Measurements from ENCODE around the gene SUSD6. TPM values are rescaled to one million over a fixed set of nuclear protein-coding genes. Genes with fewer than 3 reads are reported as not detected.

SUSD6 gene
- total and polyA plus RNA-seq, 9 of the 15 experiments (the other 6 are each of a cell fraction or from before 2014, with no cell fraction given): 2.9 to 20.7 (median 5.6) TPM

DNA sequence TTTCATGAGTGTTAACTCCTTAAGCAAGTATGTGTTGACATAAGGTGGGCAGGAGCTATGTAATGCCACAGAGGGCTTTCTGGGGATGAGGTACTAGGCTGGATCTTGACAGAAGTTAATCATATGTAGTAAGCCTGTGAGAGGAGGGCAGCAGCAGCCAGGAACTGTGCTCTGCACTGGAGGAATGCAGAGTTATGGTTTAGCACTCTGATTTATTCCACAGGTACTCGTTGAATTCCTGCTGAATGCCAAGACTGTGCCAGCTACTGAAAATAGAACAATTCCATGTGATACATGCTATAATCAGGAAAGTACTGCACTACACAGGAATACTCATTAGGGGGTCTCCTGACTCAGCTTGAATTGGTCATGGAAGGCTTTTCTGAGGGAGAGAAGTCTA is 58.7 kb downstream of the SUSD6 start:
- no peaks in the 10 kb centered on the region for H3K9me3 ChIP-seq (replicated peaks; ENCODE audit: control insufficient read depth, insufficient read depth, low read depth, low read length)
- H3K9me1 ChIP-seq (ENCODE audit: control insufficient read depth, insufficient read depth, low read length): no peaks in the 10 kb centered on the region
- DNase-seq (ENCODE audit: extremely low read depth in 1 of 4, low spot score in 3 of 4): no peak
- ChIA-PET CTCF (ENCODE audit: low intra/inter-chr PET ratio) (no interaction called here), POLR2A (interaction anchor here (0.6 to 1.1 kb wide), 2 partner anchors 11 to 567 kb away, joined by 3 to 4 read pairs; no protein-coding TSS in a partner anchor)
- peaks cover 76% of the 10 kb centered on the region for H3K79me2 ChIP-seq (ENCODE audit: control insufficient read depth, insufficient read depth, low read length)
- H3K27ac ChIP-seq (ENCODE audit: extremely low read depth, low read depth, low read length): no peak overlapping the region
- 86% methylated on average over 1 of the region's 1 CpG for WGBS (ENCODE audit: insufficient coverage, low coverage, missing lambda C conversion rate)
- no peak overlapping the region for H3K4me2 ChIP-seq (ENCODE audit: insufficient read depth, low read length)
- peaks cover 6% of the 10 kb centered on the region; the same call in 2 of the 3 replicates for H3K36me3 ChIP-seq (ENCODE audit: control insufficient read depth, insufficient read depth, low read length)
- no peak for ATAC-seq
- H2AFZ ChIP-seq (ENCODE audit: low read depth, low read length): no peak overlapping the region
- no peak for FAIRE-seq
- intact Hi-C loops (cut with micrococcal nuclease): no loop called here
- no peaks in the 10 kb centered on the region for H3K27me3 ChIP-seq (ENCODE audit: control insufficient read depth in 2 of 2, insufficient read depth in 2 of 2, low read length in 2 of 2)
- in situ Hi-C loops (cut with MboI): no loop called here
- H3K4me3 ChIP-seq: no peak overlapping the region
- no peak overlapping the region for H3K9ac ChIP-seq (ENCODE audit: insufficient read depth in 1 of 2, low read depth in 2 of 2, low read length in 2 of 2)
- BruUV-seq (replicated peaks): no TSS peak
- H3K4me1 ChIP-seq (replicated peaks in 1 of 2; ENCODE audit: control insufficient read depth in 2 of 2, insufficient read depth in 2 of 2, low read length in 2 of 2): peaks cover 3 to 12% of the 10 kb centered on the region in 2 experiments; a peak in 3 of 5 replicates
- H4K20me1 ChIP-seq (replicated peaks; ENCODE audit: control insufficient read depth, insufficient read depth, low read length): peaks cover 8% of the 10 kb centered on the region; the same call in 1 of the 2 replicates
- no peak for TF ChIP-seq CBX5 (IDR thresholded peaks at IDR 0.05; ENCODE audit: borderline replicate concordance, low read depth)
- TF ChIP-seq SRF (CRISPR knock-in tag; IDR thresholded peaks at IDR 0.05): no peak
- no peak for TF ChIP-seq MTA3 (IDR thresholded peaks at IDR 0.05; ENCODE audit: borderline replicate concordance)
- no peak for TF ChIP-seq FOXO4 (CRISPR knock-in tag; IDR thresholded peaks at IDR 0.05)
- TF ChIP-seq NFXL1 (CRISPR knock-in tag; IDR thresholded peaks at IDR 0.05): no peak
- TF ChIP-seq CREB1 (IDR thresholded peaks at IDR 0.05): no peak
- TF ChIP-seq CREB1 (CRISPR knock-in tag; IDR thresholded peaks at IDR 0.05): no peak
- no peak for TF ChIP-seq STAT6 (CRISPR knock-in tag; IDR thresholded peaks at IDR 0.05)
- TF ChIP-seq PURB (CRISPR knock-in tag; IDR thresholded peaks at IDR 0.05; ENCODE audit: low read depth): no peak
- TF ChIP-seq, protein P1, sequence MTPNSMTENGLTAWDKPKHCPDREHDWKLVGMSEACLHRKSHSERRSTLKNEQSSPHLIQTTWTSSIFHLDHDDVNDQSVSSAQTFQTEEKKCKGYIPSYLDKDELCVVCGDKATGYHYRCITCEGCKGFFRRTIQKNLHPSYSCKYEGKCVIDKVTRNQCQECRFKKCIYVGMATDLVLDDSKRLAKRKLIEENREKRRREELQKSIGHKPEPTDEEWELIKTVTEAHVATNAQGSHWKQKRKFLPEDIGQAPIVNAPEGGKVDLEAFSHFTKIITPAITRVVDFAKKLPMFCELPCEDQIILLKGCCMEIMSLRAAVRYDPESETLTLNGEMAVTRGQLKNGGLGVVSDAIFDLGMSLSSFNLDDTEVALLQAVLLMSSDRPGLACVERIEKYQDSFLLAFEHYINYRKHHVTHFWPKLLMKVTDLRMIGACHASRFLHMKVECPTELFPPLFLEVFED (CRISPR knock-in tag; conservative IDR thresholded peaks at IDR 0.05): no peak
- no peak for TF ChIP-seq SMARCC2 (IDR thresholded peaks at IDR 0.05; ENCODE audit: low read depth)
- TF ChIP-seq MEF2A (IDR thresholded peaks at IDR 0.05; ENCODE audit: control insufficient read depth, low read depth, low read length): no peak
- TF ChIP-seq CEBPG (CRISPR knock-in tag; IDR thresholded peaks at IDR 0.05): no peak
- no peak for TF ChIP-seq CEBPG (tag; conservative IDR thresholded peaks at IDR 0.05 in 1 of 2, IDR thresholded peaks at IDR 0.05 in 1 of 2)
- no peak for TF ChIP-seq NFIX (CRISPR knock-in tag; IDR thresholded peaks at IDR 0.05; ENCODE audit: low read depth)
- TF ChIP-seq, protein P2, sequence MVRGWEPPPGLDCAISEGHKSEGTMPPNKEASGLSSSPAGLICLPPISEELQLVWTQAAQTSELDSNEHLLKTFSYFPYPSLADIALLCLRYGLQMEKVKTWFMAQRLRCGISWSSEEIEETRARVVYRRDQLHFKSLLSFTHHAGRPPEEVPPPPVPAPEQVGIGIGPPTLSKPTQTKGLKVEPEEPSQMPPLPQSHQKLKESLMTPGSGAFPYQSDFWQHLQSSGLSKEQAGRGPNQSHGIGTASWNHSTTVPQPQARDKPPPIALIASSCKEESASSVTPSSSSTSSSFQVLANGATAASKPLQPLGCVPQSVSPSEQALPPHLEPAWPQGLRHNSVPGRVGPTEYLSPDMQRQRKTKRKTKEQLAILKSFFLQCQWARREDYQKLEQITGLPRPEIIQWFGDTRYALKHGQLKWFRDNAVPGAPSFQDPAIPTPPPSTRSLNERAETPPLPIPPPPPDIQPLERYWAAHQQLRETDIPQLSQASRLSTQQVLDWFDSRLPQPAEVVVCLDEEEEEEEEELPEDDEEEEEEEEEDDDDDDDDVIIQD (CRISPR knock-in tag; IDR thresholded peaks at IDR 0.05): no peak
